Skeletal muscle tissue (tissue), 4 donors: ENCODE data around the gene TWF1. TPM values are rescaled to one million over a fixed set of nuclear protein-coding genes. Genes with fewer than 3 reads are reported as not detected.

ENCODE experiments used
- H3K27ac ChIP-seq: one replicate; pipeline ENCODE4 v1.7.0; 2013; ENCODE audit warnings: mild to moderate bottlenecking, low read depth, low read length, inconsistent platforms
- H3K27me3 ChIP-seq, 3 donors: one replicate each; pipeline ENCODE4 v1.7.0; 2013; ENCODE audit warnings: low read length in 3 of 3; ENCODE audit not compliant: control insufficient read depth in 3 of 3, insufficient read depth in 3 of 3
- H3K36me3 ChIP-seq, 3 donors: one replicate each; pipeline ENCODE4 v1.7.0; 2013; ENCODE audit warnings: low read length in 3 of 3; ENCODE audit not compliant: control insufficient read depth in 3 of 3, insufficient read depth in 3 of 3
- H3K4me1 ChIP-seq, 3 donors: one replicate each; pipeline ENCODE4 v1.7.0; 2013; ENCODE audit warnings: low read length in 3 of 3, mild to moderate bottlenecking in 3 of 3; ENCODE audit not compliant: control insufficient read depth in 3 of 3, insufficient read depth in 3 of 3
- H3K4me3 ChIP-seq, 3 donors: one replicate each; pipeline ENCODE4 v1.7.0; 2013; ENCODE audit warnings: low read length in 3 of 3
- H3K9ac ChIP-seq, 3 donors: one replicate each; pipeline ENCODE4 v1.7.0; 2013; ENCODE audit warnings: low read length in 3 of 3, mild to moderate bottlenecking in 3 of 3, moderate library complexity in 2 of 3, low read depth in 1 of 3
- H3K9me3 ChIP-seq, 3 donors: one replicate each; pipeline ENCODE4 v1.7.0; 2013; ENCODE audit warnings: low read length in 3 of 3; ENCODE audit not compliant: control insufficient read depth in 3 of 3
- total RNA-seq: library from RNA; depleted of rRNA; stranded (reverse); fragments of >200 nt; gene quantifications from one replicate; pipeline ENCODE4 v1.2.3, GENCODE V29; 2014
- donor health status: Osteomylitis.

TWF1 gene
- total RNA-seq, 1 donor from 2014 or later = 33.4 TPM

DNA sequence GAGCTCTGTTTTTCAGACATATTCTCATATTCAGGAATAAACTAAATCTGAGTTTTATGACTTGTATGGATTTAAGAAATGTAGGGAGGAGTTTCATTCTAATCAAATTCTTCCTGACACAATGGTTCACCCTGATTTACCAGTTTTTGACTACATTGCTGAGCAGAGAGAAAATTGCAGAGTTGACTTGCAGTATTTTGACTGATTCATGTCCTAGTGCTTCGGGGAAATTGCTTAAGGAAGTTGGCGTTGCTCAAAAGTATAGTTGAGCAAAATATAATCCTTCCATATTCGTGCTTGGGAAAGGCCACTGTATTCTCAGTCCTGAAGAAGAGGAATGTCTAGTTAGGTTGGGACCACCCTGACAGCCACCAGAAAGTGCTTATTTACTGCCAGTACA, 1.3 kb upstream of the TWF1 start:
- Histone ChIP-seq H3K9ac (no peak overlapping the region), H3K4me1 (peaks cover 0 to 14% (median 4%) of the 10 kb centered on the region in 3 donors), H3K4me3 (no peak overlapping the region), H3K27me3 (no peaks in the 10 kb centered on the region), H3K9me3 (no peaks in the 10 kb centered on the region), H3K36me3 (no peaks in the 10 kb centered on the region), H3K27ac (peak overlapping the region; percentile 96)

- Histone ChIP-seq H3K9me3 (no peaks in the 10 kb centered on the region), H3K9ac (peak overlapping the region; percentile 84 to 96 (median 96)), H3K4me3 (peak overlapping the region; percentile 73 to 94 (median 85)), H3K4me1 (peaks cover 0 to 14% (median 4%) of the 10 kb centered on the region in 3 donors), H3K27me3 (no peaks in the 10 kb centered on the region), H3K36me3 (no peaks in the 10 kb centered on the region), H3K27ac (peak overlapping the region; percentile 96)
These were observed 588 bp upstream of the TWF1 start for GRCh38 chr12:43806737-43807072.

- peak overlapping the region; percentile 96 for H3K27ac ChIP-seq
- H3K27me3 ChIP-seq = no peaks in the 10 kb centered on the region
- H3K9me3 ChIP-seq = no peaks in the 10 kb centered on the region
- H3K9ac ChIP-seq = peak overlapping the region; percentile 84 to 96 (median 96)
- H3K36me3 ChIP-seq = peaks cover 5 to 6% (median 5%) of the 10 kb centered on the region in 3 donors
- peaks cover 0 to 14% (median 4%) of the 10 kb centered on the region in 3 donors for H3K4me1 ChIP-seq
- H3K4me3 ChIP-seq = peak overlapping the region; percentile 85 to 95 (median 94)
These were observed 813 bp downstream of the TWF1 start for GRCh38 chr12:43805149-43805859.

GRCh38 chr12:43797561-43798217, 8.4 kb downstream of the TWF1 start:
- Histone ChIP-seq H3K9ac (no peak overlapping the region), H3K4me3 (no peak overlapping the region), H3K4me1 (no peaks in the 10 kb centered on the region), H3K36me3 (peaks cover 7 to 47% (median 46%) of the 10 kb centered on the region in 3 donors), H3K27ac (no peak overlapping the region), H3K27me3 (no peaks in the 10 kb centered on the region), H3K9me3 (no peaks in the 10 kb centered on the region)

GRCh38 chr12:43795716-43796280, 10.3 kb downstream of the TWF1 start:
- peaks cover 5 to 46% (median 45%) of the 10 kb centered on the region in 3 donors for H3K36me3 ChIP-seq
- no peaks in the 10 kb centered on the region for H3K27me3 ChIP-seq
- H3K4me1 ChIP-seq = no peaks in the 10 kb centered on the region
- no peak overlapping the region for H3K27ac ChIP-seq
- H3K9ac ChIP-seq = no peak overlapping the region
- no peak overlapping the region for H3K4me3 ChIP-seq
- H3K9me3 ChIP-seq = no peaks in the 10 kb centered on the region

- no peak overlapping the region for H3K27ac ChIP-seq
- H3K4me1 ChIP-seq = no peaks in the 10 kb centered on the region
- no peak overlapping the region for H3K9ac ChIP-seq
- H3K27me3 ChIP-seq = no peaks in the 10 kb centered on the region
- no peaks in the 10 kb centered on the region for H3K9me3 ChIP-seq
- H3K36me3 ChIP-seq = peaks cover 2 to 10% (median 5%) of the 10 kb centered on the region in 3 donors
- no peak overlapping the region for H3K4me3 ChIP-seq
These were observed 16.2 kb downstream of the TWF1 start for GRCh38 chr12:43789941-43790340.

DNA sequence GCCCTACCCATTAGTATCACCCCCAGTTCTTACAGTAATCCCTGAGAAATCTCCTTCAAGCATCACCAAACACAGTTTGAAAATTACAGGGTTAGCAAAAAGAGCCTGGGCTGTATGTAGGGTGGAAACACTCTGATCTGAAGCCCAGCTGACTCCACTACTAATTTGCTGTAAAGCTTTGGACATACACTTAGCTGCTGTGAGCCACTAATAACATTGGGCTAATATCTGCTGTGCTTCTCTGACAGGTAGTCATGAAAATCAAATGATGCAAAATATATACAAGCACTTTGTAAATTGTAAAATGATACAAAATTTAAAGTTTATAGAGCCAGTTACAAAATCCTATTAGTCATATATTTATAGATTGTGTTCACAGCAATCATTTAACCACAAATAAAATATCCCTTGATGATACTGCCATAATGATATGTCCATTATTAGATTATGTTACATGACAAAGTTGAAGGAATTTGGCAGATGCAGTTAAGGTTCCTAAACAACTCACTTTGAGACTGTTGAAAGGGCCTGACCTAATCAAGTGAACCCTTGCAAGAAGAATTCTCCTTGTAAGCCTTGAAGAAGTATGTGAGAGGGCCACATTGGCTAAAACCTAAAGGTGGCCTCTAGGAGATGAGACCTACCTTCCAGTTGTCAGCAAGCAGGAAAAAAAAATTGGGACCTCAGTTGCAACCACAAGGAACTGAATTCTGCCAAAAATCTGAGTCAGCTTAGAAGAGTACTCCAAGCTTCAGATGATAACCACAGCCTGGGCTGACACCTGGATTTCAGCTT, 19.0 kb downstream of the TWF1 start:
- Histone ChIP-seq H3K9ac (no peak overlapping the region), H3K4me3 (no peak overlapping the region), H3K27me3 (no peaks in the 10 kb centered on the region), H3K36me3 (peaks cover 2 to 15% (median 13%) of the 10 kb centered on the region in 3 donors), H3K4me1 (no peaks in the 10 kb centered on the region), H3K27ac (no peak overlapping the region), H3K9me3 (no peaks in the 10 kb centered on the region)

DNA sequence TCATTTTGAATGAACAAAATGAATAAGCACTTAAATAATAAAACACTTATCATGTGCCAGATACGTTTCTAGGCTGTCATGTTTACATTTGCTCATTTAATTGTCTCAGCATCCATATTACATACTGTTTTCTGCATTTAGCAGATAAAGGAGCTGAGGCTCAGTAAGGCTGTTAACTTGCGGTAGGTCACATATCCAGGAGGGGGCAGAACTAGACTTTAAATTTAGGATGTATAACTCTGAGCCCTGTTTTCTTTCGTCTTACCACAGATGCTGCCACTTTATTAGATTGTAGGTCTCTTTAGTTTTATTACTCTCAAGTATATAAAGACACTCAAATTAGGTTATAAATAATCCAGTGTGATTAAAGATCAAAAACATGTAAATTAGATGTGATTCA, 29.6 kb downstream of the TWF1 start:
- Histone ChIP-seq H3K36me3 (peaks cover 0 to 41% (median 22%) of the 10 kb centered on the region in 3 donors), H3K9ac (no peak overlapping the region), H3K4me1 (no peaks in the 10 kb centered on the region), H3K4me3 (no peak overlapping the region), H3K27ac (no peak overlapping the region), H3K27me3 (no peaks in the 10 kb centered on the region), H3K9me3 (no peaks in the 10 kb centered on the region)

DNA sequence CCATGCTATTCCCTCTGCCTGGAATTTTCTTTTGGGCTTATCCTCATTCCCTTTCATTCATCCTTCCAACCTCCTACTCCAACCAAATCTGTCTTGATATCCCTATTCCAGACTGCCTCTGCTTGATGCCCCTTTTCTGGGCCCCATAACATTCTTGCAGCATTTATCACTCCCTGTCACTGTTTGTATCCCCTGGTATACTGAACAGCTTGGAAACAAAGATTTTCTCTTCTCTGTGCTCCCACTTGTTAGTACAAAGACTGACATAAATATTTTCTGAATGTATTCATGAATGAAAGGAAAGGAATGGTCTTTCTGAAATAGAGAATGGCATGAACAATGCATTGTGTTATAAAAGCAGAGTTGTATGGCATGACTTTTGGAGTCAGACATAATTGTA, 39.8 kb downstream of the TWF1 start:
- Histone ChIP-seq H3K27me3 (no peaks in the 10 kb centered on the region), H3K27ac (no peak overlapping the region), H3K4me3 (no peak overlapping the region), H3K36me3 (peaks cover 1 to 10% (median 2%) of the 10 kb centered on the region in 3 donors), H3K9me3 (no peaks in the 10 kb centered on the region), H3K9ac (no peak overlapping the region), H3K4me1 (no peaks in the 10 kb centered on the region)
